ENCODE data around the gene NUP214.

DNA sequence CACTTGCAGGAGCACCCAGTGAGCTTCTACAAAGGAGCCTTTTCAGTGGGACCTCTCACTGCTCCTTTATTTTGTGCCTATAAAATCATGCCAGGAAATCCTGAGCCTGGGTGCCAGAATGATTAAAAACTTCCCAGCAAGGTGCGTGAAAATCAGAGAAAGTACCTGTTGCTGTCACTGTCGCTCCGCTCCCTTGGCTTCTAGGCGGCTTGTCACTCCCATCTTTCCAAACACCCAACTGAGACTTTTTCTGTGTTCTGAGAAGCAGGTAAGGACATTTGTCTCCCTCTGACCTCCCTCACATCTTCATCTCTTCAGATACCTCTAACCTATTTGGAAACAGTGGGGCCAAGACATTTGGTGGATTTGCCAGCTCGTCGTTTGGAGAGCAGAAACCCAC, 97.1 kb downstream of the NUP214 start:
- TF ChIP-seq YY1 (IDR thresholded peaks at IDR 0.05; ENCODE audit: insufficient read depth, insufficient read length) (no peak), SUZ12 (IDR thresholded peaks at IDR 0.05; ENCODE audit: extremely low read depth, insufficient read depth, insufficient read length) (no peak)
